PC-9 (cell line): ENCODE measurements around the gene VGLL4. TPM values are rescaled to one million over a fixed set of nuclear protein-coding genes. Genes with fewer than 3 reads are reported as not detected.

Source experiments
- BruUV-seq: library from RNA; stranded (reverse); fragments of 400-500 nt; replicated peaks from 2 replicates; lab custom pipeline; 2021; lab: Mats Ljungman, UMichigan
- CTCF ChIA-PET: fragments of 300-600 bp; sonication (Branson Sonifier 250); formaldehyde crosslinking; loops from one replicate; lab custom pipeline; 2022; ENCODE audit warnings: antibody characterized with exemption; lab: Charles Lee
- POLR2A ChIA-PET: fragments of 300-600 bp; sonication (Branson Sonifier 250); formaldehyde crosslinking; loops from one replicate; lab custom pipeline; 2022; ENCODE audit warnings: antibody characterized with exemption; ENCODE audit not compliant: unreplicated experiment; lab: Charles Lee
- DNase-seq, 2 experiments: peaks; one replicate each; pipeline versions ENCODE4 v3.0.0 to v3.0.0-alpha.2; 2015 to 2022; ENCODE audit warnings: mixed read lengths in 1 of 2
- H2AFZ ChIP-seq: fragments of 200-600 bp; sonication (generic); 2 replicates; pipeline ENCODE4 v1.8.1; 2017; ENCODE audit warnings: antibody characterized with exemption
- H3F3A ChIP-seq: fragments of 200-600 bp; sonication (generic); 2 replicates; pipeline ENCODE4 v1.8.1; 2017; ENCODE audit warnings: antibody characterized with exemption, mild to moderate bottlenecking, low read depth; ENCODE audit not compliant: insufficient read depth
- H3K27ac ChIP-seq: fragments of 200-600 bp; sonication (generic); 2 replicates; pipeline ENCODE4 v1.6.1; 2016; ENCODE audit warnings: mixed run types
- H3K27me3 ChIP-seq: fragments of 200-600 bp; sonication (generic); 2 replicates; pipeline ENCODE4 v1.6.1; 2016; ENCODE audit warnings: low read depth, mixed run types; ENCODE audit not compliant: insufficient read depth
- H3K36me3 ChIP-seq: fragments of 200-600 bp; sonication (generic); 2 replicates; pipeline ENCODE4 v1.6.1; 2016; ENCODE audit warnings: low read depth, mixed run types
- H3K4me1 ChIP-seq: fragments of 200-600 bp; sonication (generic); replicated peaks from 2 replicates; pipeline ENCODE4 v1.6.1; 2016; ENCODE audit warnings: mixed run types; ENCODE audit not compliant: insufficient read depth
- H3K4me2 ChIP-seq: fragments of 200-600 bp; sonication (generic); 2 replicates; pipeline ENCODE4 v1.6.1; 2017; ENCODE audit warnings: mixed run types
- H3K4me3 ChIP-seq: fragments of 200-600 bp; sonication (generic); 2 replicates; pipeline ENCODE4 v1.6.1; 2016; ENCODE audit warnings: mixed run types
- H3K79me2 ChIP-seq: fragments of 200-600 bp; sonication (generic); 2 replicates; pipeline ENCODE4 v1.6.1; 2017; ENCODE audit warnings: low read depth, mixed run types
- H3K9me2 ChIP-seq: fragments of 200-600 bp; sonication (generic); 2 replicates; pipeline ENCODE4 v1.8.1; 2017; ENCODE audit warnings: mild to moderate bottlenecking; ENCODE audit not compliant: insufficient read depth
- H3K9me3 ChIP-seq: fragments of 200-600 bp; sonication (generic); 2 replicates; pipeline ENCODE4 v1.8.1; 2016; ENCODE audit warnings: low read depth; ENCODE audit not compliant: insufficient read depth
- H4K20me1 ChIP-seq: fragments of 200-600 bp; sonication (generic); 2 replicates; pipeline ENCODE4 v1.8.1; 2017; ENCODE audit not compliant: insufficient read depth
- CTCF ChIP-seq: fragments of 200-600 bp; sonication (generic); conservative IDR thresholded peaks from 2 replicates; pipeline ENCODE4 v1.6.1; 2017; ENCODE audit warnings: mixed run types, antibody characterized with exemption, mild to moderate bottlenecking, moderate library complexity
- EZH2 ChIP-seq: fragments of 200-600 bp; sonication (generic); IDR thresholded peaks from 2 replicates; pipeline ENCODE4 v1.8.0; 2017; ENCODE audit warnings: antibody characterized with exemption, low read depth
- intact Hi-C: fragments of 100-400 bp; cut with micrococcal nuclease; formaldehyde crosslinking; loops from one replicate; pipeline ENCODE4 v1.10.0; 2022; ENCODE audit not compliant: unreplicated experiment
- total RNA-seq: library from RNA; stranded (reverse); gene quantifications from 2 replicates; pipeline ENCODE4 v1.2.3, GENCODE V29; 2021

VGLL4 gene
- total RNA-seq, 1 experiment from 2014 or later: 42.2 TPM

GRCh38 chr3:11624704-11625375 lies 18.9 kb downstream of the VGLL4 start:
- Histone ChIP-seq H3K4me3 (no peak overlapping the region), H3K79me2 (peaks cover 94% of the 10 kb centered on the region), H3K9me2 (no peaks in the 10 kb centered on the region), H3K27me3 (no peaks in the 10 kb centered on the region), H3K36me3 (no peaks in the 10 kb centered on the region), H2AFZ (no peak overlapping the region), H3K9me3 (no peaks in the 10 kb centered on the region), H3K27ac (no peak overlapping the region), H3K4me2 (no peak overlapping the region), H4K20me1 (peaks cover 72% of the 10 kb centered on the region; the same call in 1 of the 2 replicates), H3K4me1 (no peaks in the 10 kb centered on the region; the same call in 1 of the 2 replicates), H3F3A (0 out of 2 replicates have a peak, but pooled peaks cover 13% of the 10 kb centered on the region)
- no peak for TF ChIP-seq EZH2
- no peak for TF ChIP-seq CTCF
- BruUV-seq: no TSS peak
- POLR2A ChIA-PET: no interaction called here
- intact Hi-C loops: no loop called here
- CTCF ChIA-PET: interaction anchor here (0.6 kb wide), 1 partner anchor 471 kb away, joined by 3 read pairs; the partner anchor contains the start of gene HRH1
- no peak for DNase-seq

- no peaks in the 10 kb centered on the region for H3K36me3 ChIP-seq
- no peaks in the 10 kb centered on the region for H3K9me3 ChIP-seq
- H4K20me1 ChIP-seq: peaks cover 65% of the 10 kb centered on the region; the same call in 1 of the 2 replicates
- 0 out of 2 replicates have a peak, but pooled peaks cover 8% of the 10 kb centered on the region for H3F3A ChIP-seq
- BruUV-seq: no TSS peak
- TF ChIP-seq EZH2: no peak
- TF ChIP-seq CTCF: no peak
- H3K4me2 ChIP-seq: no peak overlapping the region
- H3K4me1 ChIP-seq: no peaks in the 10 kb centered on the region; the same call in 1 of the 2 replicates
- intact Hi-C loops: no loop called here
- H2AFZ ChIP-seq: no peak overlapping the region
- H3K27ac ChIP-seq: no peak overlapping the region
- H3K4me3 ChIP-seq: no peak overlapping the region
- ChIA-PET CTCF (no interaction called here), POLR2A (interaction anchor here (0.6 kb wide), 1 partner anchor 49 kb away, joined by 10 read pairs; no protein-coding TSS in a partner anchor)
- H3K9me2 ChIP-seq: no peaks in the 10 kb centered on the region
- H3K79me2 ChIP-seq: peaks cover 94% of the 10 kb centered on the region
- DNase-seq: no peak
- H3K27me3 ChIP-seq: no peaks in the 10 kb centered on the region
Observed at GRCh38 chr3:11624161-11624560, 19.6 kb downstream of the VGLL4 start.

- Histone ChIP-seq H3K36me3 (no peaks in the 10 kb centered on the region), H3K9me2 (no peaks in the 10 kb centered on the region), H3K4me3 (no peak overlapping the region), H3K27me3 (no peaks in the 10 kb centered on the region), H3F3A (0 out of 2 replicates have a peak, but pooled peaks cover 8% of the 10 kb centered on the region), H3K9me3 (no peaks in the 10 kb centered on the region), H3K27ac (no peak overlapping the region), H3K4me1 (no peaks in the 10 kb centered on the region; the same call in 1 of the 2 replicates), H4K20me1 (peaks cover 65% of the 10 kb centered on the region; the same call in 1 of the 2 replicates), H3K79me2 (peaks cover 93% of the 10 kb centered on the region), H3K4me2 (no peak overlapping the region), H2AFZ (no peak overlapping the region)
- intact Hi-C loops: no loop called here
- POLR2A ChIA-PET: interaction anchor here (0.5 kb wide), 1 partner anchor 110 kb away, joined by 5 read pairs; no protein-coding TSS in a partner anchor
- DNase-seq: no peak
- CTCF ChIA-PET: no interaction called here
- no peak for TF ChIP-seq CTCF
- no peak for TF ChIP-seq EZH2
- no TSS peak for BruUV-seq
Observed at GRCh38 chr3:11622586-11623550, 20.8 kb downstream of the VGLL4 start.
